RPMI7951 (cell line): Measurements from ENCODE around the gene ADK. TPM values are rescaled to one million over a fixed set of nuclear protein-coding genes. Genes with fewer than 3 reads are reported as not detected.
A peak's percentile ranks its signal among the peaks of the same experiment; 100 is the strongest.
"Not testable (repeated sequence)": the region's sequence is repeated elsewhere in the genome, so short reads cannot be mapped to it uniquely, and the experiment has no call there.

ENCODE experiments used
- DNase-seq: peaks from one replicate; pipeline ENCODE4 v3.0.0-alpha.2; 2012; ENCODE audit warnings: low read depth
- total RNA-seq: library from RNA; depleted of rRNA; stranded (reverse); fragments of >200 nt; shearing (Covaris generic); gene quantifications from 2 replicates; pipeline ENCODE4 v1.2.3, GENCODE V29; 2014; rRNA removed

Gene ADK
- 63.5 and 64.6 TPM in 2 replicates for total RNA-seq

DNA sequence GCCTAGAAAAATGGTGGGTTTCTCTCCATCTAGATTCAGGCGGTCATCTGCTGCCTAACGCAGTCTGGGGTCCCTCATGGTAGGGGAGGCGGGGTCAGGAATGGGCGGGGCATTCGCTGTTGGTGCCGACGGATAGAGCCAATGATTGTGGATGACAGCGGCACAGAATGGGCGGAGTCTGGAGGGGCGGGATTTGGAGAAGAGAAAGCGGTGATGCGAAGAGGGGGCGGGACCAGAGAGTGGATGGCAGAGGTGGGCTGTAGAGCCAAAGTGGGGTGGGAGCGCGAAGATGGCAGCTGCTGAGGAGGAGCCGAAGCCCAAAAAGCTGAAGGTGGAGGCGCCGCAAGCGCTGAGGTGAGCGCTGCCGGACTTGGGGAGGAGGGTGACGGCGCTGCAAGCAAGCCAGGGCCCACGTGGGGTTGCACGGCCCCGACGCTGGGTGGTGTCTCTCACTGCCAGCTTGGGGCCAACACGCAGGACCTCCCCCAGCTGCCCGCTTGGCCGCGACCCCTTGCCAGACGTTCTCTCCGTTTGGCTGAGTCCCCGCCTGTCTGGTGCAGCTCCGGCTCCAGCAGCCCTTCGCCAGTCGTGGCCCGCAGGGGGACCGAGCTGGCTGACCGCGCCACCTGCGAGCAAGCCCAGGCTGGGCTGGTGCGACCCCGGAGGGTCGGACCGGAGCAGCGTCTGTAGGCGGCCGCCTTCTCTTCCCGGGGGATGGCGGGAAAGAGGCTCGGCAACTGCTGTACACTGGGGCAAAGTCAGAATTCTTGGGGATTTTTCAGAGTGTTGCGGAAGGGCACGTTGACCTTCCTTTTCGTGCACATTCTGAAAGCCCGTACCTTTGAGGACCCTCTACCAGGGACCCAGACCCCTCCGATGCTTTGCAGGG, at the start of gene ADK:
Gene ADK, plus strand, starts transcription at position 232 of the 889 bp plus-strand sequence. Its CDS starts 58 bp downstream, at position 290.
- DNase-seq, result peak; percentile 95

DNA sequence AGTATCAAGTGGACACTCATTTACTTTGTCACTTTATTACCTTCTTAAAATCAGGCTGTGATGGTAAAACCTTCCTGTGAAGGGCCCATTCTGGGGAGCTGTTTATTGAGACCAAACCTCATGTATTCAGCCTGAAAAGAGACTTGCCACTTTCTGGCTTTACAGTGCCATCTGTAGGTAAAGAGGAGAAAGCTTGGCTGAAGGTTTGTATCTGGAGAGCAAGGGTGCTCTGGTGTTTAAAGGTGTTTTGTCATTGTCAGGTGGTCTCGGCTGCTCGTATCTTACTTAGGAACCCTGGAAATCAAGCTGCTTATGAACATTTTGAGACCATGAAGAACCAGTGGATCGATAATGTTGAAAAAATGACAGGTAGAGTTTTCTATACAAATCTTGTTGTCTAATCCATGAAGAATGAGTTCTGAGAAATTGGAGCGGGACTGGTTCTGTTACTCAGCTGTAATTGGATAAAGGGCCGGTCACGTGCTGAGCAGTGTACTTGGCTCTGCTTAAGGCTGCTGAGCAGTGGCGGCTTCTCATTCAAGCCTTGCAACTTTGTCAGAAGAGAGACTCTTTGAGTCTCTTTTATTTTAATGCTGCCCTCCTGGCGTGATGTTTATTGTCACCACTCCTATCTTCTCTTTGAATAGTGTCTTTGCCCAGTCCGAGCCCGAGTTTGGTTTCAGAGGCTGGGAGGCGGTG, 47.3 kb upstream of the ADK start:
- DNase-seq, result peak; percentile 28

DNA sequence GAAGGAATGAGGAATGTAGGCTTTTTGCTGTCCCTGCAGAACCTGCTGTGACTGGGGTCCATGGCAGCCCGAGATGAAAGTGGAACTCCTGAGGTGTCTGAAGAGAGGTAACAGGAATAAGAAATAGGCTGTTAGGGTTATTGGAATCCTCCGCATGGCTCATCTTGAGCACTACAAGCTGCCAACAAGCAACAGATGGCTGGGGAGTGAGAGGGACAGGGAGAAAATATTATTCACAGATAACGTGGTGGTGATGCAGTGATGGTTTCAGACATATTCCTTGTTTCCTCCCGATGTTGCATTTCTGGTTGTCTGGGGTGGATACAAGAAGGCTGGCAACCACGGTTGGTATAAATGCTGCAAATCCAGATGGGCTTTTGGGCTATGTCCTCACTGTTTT, 46.5 kb upstream of the ADK start:
- DNase-seq, result no peak

DNA sequence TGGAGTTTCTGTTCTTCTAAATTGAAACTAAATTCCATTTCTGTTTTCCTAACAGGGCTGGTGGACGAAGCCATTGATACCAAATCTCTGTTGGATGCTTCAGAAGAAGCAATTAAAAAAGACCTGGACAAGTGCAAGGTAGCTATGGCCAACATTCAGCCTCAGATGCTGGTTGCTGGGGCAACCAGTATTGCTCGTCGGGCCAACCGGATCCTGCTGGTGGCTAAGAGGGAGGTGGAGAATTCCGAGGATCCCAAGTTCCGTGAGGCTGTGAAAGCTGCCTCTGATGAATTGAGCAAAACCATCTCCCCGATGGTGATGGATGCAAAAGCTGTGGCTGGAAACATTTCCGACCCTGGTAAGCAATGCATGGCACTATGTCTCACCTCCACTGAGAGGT, 46.0 kb upstream of the ADK start:
- DNase-seq, result no peak

DNA sequence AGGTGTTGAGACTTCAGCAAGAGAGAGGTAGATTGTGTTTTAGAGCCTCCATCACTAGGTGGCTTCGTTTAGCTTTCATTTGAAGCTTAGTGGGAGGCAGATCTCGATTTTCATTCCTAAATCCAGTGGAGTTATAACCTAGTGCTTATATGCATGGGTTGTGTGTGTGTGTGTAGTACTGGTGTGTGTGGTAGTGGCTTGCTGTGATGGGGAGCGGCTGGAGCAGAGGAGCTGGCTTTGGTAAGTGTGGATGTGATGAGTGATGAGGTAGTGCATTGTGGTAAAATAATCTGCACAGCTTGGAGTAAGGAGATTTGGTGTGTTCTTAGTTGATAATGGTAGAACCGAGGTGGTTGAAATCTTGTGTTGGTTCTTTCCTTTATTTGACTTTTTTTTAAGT, 43.6 kb upstream of the ADK start:
- DNase-seq, result no peak

DNA sequence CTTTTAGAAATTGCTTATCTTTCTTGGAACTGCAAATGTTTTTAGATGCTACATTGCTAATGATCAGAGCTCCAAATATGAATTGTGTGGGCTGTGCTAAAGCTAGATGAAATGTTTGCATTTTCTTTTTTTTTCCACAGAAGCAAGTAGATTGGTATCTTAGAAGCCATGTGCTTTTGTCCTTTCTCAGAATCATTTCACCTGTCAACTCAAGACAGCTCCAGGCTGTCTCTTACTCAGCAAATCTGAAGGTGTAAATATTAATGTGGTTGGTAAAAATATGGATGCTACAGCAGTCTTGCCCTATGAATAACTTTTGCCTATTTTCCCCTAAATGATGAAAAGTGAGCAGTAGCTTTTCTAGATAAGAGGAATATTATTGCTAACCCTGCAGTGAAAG, 41.6 kb upstream of the ADK start:
- no peak for DNase-seq

DNA sequence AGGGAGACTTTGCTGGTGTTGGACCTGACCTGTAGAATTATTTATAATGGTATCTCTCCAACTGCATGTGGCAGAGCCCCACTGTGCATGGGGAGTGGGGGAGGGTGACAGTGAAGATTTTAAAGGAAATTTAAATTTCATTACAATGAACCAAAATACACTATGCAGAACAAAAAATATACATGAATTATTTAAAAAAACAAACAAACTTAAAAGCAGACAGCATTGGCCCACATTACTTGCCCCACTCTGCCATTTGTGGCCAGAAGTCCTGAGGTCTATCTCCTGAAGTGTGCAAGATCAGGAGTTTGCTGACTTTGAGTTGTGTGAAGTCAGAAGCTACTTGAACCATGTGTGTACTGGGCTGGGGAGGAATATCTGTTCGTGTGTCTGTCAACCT, 40.9 kb upstream of the ADK start:
- DNase-seq, result no peak

DNA sequence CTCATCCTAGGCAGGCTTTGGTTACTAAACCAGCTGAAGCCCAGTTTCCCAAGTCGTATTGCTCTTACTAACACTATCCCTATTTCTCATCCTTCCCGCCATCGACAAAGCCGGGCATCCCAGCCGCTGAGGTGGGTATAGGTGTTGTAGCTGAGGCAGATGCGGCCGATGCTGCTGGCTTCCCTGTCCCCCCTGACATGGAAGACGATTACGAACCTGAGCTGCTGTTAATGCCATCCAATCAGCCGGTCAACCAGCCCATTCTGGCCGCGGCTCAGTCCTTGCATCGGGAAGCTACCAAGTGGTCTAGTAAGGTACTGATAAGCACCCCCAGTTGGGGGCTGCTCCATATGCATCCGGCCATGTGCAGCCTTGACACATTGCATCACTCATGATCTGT, 39.2 kb upstream of the ADK start:
- DNase-seq, result no peak

DNA sequence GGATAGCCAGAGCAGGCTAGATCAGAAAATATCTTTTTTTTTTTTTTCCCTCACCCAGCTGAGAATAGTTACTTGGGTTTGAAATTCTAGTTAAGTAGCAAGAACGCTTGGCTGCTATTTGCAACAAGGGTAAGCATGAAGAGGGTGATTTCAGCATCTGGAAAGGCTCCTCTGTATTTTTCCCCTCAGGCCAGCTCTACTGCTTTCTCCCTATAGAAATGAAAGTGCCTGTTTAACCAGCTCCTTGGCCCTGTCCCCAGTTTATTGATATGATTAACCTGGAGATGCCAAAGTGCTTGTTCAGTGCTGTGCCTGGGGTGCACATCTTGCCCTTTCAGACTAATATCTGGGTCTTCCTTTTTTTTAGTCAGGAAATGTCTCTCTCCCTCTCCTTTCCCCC, 37.5 kb upstream of the ADK start:
- peak; percentile 48 for DNase-seq

DNA sequence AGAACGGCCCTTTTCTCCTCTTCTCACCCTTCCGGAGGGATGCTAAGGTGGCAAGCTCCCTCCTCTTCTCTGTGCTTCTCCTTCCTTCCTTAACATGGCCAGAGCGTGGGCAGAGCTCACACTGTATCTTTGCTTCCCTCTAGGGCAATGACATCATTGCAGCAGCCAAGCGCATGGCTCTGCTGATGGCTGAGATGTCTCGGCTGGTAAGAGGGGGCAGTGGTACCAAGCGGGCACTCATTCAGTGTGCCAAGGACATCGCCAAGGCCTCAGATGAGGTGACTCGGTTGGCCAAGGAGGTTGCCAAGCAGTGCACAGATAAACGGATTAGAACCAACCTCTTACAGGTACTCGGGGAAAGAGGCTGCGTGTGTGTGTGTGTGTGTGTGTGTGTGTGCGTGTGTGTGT, 37.0 kb upstream of the ADK start:
- no peak for DNase-seq

DNA sequence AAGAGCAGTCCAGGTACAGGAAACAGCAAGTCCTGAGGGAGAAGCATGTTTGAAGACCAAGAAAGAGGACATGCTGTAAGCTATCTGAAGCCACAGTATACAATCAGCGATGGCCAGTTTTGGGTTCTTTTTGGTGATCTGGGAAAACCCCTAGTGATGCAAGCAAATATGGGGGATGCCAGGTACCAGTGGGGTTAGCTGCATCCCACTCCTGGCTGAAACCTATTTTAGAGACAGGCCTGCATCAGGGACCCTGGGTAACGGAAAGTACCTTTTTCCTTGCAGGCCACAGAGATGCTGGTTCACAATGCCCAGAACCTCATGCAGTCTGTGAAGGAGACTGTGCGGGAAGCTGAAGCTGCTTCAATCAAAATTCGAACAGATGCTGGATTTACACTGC, 33.3 kb upstream of the ADK start:
- no peak for DNase-seq

DNA sequence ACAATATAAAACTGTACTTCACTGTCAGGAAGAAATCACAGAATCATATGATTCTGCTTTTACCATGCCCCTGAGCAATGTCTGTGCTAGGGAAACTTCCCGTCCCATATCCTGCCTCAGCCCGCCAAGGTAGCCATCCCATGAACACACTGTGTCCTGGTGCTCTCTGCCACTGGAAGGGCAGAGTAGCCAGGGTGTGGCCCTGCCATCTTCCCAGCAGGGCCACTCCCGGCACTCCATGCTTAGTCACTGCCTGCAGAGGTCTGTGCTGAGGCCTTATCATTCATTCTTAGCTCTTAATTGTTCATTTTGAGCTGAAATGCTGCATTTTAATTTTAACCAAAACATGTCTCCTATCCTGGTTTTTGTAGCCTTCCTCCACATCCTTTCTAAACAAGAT, 32.2 kb upstream of the ADK start:
- DNase-seq, result peak; percentile 48

DNA sequence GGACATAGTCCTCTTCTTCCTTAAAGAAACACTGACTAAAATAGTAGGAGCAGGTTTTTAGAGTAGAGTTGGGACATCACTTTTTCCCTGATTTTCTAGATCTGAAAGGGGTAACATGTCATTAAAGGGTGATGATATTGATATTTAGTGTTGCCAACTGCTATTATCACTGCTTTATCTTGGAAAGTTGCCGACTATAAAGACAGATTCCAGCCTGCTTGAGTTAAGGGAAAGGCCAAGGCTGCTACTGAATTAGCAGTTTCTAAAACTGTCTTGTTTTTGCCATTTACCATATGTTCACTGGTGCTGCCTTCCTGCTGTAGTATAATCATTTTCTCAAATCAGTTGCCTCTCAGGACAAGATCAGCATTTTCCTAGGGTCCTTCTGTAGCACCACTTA, 30.1 kb upstream of the ADK start:
- DNase-seq, result no peak

DNA sequence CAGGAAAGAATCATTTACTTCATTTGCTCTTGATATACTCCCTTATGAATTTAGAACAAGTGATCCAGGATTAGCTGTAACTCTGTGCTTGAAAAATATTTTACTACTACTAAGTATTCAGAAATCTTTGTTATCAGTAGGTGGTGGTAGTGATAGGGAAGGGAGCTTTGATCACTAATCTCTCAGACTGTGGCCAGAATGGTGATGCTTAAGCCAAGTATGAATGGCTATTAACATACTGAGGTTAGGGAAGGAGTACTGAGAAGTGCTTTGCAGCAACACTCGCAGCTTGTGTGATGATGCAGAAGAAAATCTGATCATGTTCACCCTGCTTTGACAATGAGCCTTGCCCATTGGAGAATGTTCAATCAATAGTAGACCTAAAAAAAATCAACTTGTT, 29.7 kb upstream of the ADK start:
- no peak for DNase-seq

DNA sequence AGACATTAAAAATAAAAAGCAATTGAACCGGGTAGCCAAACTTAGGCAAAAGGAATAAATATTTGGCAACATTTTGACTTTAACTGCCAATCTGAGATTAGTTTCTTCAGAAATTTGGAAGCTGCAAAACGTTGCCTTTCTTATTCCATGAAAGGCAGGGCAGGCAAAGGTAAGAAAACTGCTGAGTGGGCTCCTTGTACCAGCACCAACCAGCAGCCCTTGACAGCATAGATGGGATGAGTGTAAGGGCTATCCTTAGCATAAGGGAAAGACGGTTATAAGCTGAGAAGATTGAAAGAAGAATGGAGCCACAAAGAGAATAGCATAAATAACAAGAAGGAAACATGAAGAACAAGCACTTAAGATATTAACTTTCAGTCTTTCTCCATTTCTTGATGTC, 29.0 kb upstream of the ADK start:
- no peak for DNase-seq

DNA sequence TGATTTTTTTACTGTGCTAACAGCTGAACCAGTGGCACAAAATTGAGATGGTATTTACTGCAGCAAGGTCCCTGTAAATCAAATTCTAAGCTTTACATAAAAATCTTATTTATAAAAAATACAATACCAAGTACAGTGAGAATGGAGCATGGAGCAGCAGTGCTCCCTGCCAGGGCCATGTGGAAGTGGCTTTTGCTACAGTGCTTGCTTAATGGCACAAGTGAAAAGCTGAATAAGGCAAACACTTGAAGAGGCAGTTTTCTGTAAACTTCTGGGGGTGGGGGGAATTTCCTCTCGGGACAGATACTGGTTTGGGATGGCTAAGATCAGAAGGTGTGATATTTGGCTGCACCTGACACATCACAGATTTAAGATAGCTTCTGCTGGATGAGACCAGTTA, 27.9 kb upstream of the ADK start:
- no peak for DNase-seq

DNA sequence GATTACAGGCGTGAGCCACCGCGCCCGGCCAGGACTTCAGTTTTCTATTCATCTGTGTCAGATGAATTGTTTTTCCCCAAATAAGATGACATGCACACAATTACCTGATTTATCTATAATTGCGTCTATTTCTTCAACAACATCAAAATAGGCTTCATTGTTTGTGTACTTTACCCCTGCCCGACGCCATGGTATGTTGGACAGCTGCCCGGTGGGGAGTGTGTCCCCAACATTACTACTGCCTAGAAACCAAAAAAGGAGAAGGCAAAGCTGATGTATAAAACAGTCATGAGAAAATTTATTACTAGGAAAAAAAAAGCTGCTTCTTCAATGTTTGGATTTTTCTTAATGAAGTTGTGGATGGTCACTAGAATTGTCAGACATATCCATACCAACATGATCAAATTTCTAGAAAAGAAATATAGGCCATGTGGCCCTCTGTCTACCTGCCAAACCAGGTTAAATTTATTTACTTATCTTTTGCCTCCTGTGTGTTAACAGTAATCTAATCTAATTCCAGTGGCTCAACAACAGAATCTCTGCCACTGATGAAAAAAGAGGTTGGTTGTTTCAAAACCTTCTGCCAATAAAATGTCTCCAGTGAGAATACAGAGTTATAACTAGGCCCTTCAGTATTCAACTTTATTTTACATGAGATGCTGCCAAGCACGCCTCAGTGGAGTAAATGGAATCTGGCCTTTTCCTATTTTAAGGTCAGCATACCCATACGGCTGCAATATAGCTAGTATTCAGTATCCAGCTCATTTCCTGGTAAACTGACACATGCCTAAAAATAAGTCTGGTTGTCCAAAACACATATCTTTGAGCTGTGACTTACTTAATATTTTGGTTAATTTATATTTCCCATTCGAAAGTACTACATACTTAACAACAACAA, 16.8 kb upstream of the ADK start:
- no peak for DNase-seq

DNA sequence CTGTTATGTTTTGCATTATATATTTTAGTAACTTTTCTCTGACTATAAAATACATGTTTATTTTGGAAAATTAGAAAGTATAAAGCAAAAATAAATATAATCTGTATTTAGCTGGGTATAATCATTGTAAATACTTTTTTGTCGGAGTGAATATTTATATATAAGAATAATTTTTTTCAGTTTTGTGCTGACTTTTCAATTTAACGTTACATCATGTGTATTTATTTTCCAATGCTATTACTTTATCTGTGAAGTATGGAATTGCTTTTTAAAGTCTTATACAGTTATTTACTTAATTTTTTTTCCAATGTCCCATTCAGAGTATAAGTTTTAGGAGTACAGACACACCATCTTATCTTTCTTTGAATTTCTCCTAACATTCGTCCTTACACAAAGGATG, 15.6 kb upstream of the ADK start:
- no peak for DNase-seq

DNA sequence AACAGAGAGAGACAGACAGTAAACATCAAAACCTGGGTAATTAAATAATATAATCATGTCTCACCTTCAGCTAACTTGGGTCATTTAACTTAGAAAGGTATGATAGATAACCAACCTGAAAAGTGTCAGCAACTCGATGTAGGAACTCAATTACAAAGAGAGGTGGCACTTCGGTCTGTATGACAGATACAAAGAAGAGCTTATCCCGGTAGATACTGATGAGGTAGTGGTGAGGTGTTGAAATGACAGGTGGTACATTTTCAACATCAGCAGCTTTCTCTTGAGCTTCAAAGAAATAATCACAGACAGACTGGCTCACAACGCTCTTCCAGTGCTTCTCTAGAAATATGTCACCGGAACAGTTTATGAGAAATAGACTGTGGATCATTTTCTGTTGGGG, 13.0 kb upstream of the ADK start:
- no peak for DNase-seq

DNA sequence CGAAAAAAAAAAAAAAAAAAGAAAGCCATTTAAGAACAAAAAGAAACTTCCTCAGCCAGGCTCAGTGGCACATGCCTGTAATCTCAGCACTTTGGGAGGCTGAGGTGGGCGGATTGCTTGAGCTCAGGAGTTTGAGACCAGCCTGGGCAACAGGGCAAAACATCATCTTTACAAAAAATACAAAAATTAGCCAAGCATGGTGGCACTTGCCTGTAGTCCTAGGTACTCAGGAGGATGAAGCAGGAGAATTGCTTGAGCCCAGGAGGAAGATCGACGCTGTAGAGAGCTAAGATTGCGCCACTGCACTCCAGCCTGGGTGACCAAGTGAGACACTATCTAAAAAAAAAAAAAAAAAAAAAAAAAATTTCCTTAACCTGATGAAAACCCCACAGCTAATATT, 12.4 kb upstream of the ADK start:
- not testable (repeated sequence) for DNase-seq

DNA sequence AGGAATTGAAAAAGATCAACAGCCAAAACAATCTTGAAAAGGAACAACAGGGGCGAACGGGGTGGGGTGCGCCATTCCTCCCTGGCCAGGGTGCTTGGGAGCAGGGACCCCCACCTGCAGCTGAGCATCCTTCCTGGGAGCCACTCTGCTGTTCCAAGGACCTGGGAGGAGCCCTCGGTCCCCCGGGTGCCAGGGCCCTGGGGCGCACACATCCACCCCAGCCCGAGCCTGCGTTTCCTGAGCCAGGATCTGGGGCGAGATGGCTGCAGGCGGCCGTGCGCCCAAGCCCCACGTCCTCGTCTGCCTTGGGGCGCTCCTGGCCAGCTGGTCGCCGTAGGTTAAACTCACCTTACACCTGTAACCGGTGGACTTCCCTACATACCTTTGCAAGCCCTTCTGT, 11.0 kb upstream of the ADK start:
- DNase-seq, result no peak

DNA sequence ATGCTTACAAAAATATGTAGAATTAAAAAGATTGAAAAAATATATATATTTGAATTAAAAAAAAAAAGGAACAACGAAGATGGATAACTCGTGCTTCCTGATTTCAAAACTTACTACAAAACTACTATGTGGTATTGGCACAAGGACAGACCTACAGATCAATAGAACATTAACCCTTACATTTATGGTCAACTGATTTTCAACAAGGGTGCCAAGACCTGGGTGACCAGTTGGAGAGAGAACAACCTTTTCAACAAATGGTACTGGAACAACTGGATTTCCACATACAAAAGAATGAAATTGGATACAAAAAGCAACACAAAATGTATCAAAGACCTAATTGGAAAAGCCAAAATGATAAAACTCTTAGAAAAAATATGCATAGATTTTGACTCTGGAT, 10.5 kb upstream of the ADK start:
- no peak for DNase-seq
